ENCODE measurements around the gene RAB40A.
A peak's percentile ranks its signal among the peaks of the same experiment; 100 is the strongest.
"Not testable (repeated sequence)": the region's sequence is repeated elsewhere in the genome, so short reads cannot be mapped to it uniquely, and the experiment has no call there.

The RAB40A gene

DNA sequence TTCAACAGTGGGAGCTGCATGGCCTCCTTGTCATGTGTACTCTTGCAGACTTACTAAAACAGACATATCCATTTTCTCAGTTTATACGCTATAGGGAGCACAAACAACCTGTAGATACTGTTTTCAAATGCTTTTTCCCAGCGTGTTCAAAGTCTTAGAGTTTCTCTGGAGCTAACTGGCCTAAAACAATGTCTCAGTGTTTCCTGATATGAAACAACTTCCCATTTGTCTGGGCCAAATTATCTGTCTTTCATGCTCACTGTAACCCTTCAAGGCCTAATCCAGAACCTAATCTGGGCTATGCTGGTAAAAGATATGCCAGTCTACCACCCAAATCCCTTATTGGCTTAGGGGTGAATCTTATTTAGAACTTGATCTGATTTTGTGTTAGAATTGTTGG is 38.8 kb downstream of the RAB40A start:
- H3K4me3 ChIP-seq (ENCODE audit: low read depth, low read length) = no peak overlapping the region
- no peak for DNase-seq (ENCODE audit: low read depth, low spot score)
- in situ Hi-C loops (cut with HindIII; ENCODE audit: low sequenced_read_pairs) = no loop called here
- TF ChIP-seq, protein P1, sequence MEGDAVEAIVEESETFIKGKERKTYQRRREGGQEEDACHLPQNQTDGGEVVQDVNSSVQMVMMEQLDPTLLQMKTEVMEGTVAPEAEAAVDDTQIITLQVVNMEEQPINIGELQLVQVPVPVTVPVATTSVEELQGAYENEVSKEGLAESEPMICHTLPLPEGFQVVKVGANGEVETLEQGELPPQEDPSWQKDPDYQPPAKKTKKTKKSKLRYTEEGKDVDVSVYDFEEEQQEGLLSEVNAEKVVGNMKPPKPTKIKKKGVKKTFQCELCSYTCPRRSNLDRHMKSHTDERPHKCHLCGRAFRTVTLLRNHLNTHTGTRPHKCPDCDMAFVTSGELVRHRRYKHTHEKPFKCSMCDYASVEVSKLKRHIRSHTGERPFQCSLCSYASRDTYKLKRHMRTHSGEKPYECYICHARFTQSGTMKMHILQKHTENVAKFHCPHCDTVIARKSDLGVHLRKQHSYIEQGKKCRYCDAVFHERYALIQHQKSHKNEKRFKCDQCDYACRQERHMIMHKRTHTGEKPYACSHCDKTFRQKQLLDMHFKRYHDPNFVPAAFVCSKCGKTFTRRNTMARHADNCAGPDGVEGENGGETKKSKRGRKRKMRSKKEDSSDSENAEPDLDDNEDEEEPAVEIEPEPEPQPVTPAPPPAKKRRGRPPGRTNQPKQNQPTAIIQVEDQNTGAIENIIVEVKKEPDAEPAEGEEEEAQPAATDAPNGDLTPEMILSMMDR (IDR thresholded peaks at IDR 0.05; ENCODE audit: low read depth, low read length) = no peak

DNA sequence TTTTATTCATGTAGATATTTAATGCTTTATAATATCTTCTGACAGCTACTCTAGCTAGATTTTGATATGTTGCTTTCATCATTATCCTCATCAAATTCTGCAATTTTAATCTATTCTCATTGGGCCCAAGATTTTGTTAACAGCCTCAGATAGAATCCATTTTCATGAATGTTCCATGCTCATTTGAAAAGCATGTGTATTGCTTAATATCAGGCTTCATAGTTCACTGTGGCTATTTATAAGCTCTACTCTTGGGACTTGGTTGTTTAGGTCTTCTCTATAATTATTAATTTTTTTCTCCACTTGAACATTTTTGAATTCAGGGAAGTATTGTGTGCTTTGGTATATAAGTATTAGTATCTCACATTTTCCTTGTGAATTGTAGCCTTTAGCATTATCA is 41.8 kb downstream of the RAB40A start:
- H3K4me3 ChIP-seq (ENCODE audit: low read depth, low read length) = no peak overlapping the region
- TF ChIP-seq, protein P1 (IDR thresholded peaks at IDR 0.05; ENCODE audit: low read depth, low read length) = no peak
- in situ Hi-C loops (cut with HindIII; ENCODE audit: low sequenced_read_pairs) = no loop called here
- no peak for DNase-seq (ENCODE audit: low read depth, low spot score)

DNA sequence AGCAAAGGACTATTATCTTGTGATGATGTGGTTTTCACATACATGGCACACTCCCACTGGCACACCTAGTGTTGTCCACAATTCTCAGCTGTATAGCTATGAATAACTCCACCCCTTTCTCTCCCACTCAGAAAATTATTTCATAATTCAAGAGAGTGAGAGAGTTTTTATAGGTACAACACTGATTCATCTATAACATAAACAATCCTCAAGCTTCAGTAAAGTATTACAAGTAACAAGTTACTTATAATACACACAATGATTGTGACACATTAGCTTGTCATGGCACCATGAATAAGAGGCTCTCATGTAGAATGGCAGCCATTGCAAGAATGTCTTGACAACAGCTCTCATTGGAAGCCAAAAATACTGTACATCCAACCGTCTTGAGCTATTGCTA is 43.9 kb downstream of the RAB40A start:
- TF ChIP-seq, protein P1 (IDR thresholded peaks at IDR 0.05; ENCODE audit: low read depth, low read length) = no peak
- DNase-seq (ENCODE audit: low read depth, low spot score) = no peak
- H3K4me3 ChIP-seq (ENCODE audit: low read depth, low read length) = no peak overlapping the region
- in situ Hi-C loops (cut with HindIII; ENCODE audit: low sequenced_read_pairs) = no loop called here

DNA sequence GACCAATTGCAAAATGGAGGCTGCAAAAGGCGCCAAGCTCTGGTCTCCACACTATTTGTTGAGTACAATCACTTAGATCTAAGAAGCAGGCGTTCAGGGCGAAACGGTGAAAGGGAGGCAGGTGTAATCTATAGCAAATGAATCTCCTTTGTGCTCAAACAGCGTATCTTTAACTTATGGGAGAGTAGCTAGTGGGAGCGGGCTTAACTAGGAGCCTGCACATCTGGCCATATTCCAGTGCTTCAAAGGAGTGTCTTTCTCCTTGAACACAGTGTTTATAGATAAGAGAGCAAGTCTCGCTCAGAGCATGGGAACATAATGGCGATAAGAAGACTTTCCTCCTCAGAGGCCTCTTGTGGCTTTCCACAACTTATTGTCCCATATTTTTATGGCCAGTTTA is 49.3 kb downstream of the RAB40A start:
- in situ Hi-C loops (cut with HindIII; ENCODE audit: low sequenced_read_pairs); H3K4me3 ChIP-seq (ENCODE audit: low read depth, low read length); DNase-seq (ENCODE audit: low read depth, low spot score): not testable (repeated sequence)

DNA sequence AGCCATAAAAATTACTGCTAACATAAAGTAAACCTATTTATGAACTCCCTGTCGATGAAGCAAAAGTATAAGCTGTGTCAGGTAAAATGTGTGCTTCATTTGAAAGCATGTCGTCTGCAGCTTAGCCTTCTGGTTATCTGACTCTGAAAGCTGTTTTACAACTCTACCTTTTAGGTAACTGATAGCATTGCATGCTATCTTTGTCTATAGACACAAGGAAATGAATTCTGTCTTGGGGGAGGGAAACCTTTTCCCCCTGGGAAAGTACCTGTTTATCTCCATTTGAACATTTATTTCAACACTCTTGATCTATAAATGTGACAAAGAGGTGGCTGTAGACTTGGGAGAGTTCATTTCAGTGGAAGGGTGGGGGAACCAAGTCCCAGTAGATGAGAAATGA is 51.4 kb downstream of the RAB40A start:
- TF ChIP-seq, protein P1 (IDR thresholded peaks at IDR 0.05; ENCODE audit: low read depth, low read length) = no peak
- no peak overlapping the region for H3K4me3 ChIP-seq (ENCODE audit: low read depth, low read length)
- DNase-seq (ENCODE audit: low read depth, low spot score) = no peak
- in situ Hi-C loops (cut with HindIII; ENCODE audit: low sequenced_read_pairs) = no loop called here

DNA sequence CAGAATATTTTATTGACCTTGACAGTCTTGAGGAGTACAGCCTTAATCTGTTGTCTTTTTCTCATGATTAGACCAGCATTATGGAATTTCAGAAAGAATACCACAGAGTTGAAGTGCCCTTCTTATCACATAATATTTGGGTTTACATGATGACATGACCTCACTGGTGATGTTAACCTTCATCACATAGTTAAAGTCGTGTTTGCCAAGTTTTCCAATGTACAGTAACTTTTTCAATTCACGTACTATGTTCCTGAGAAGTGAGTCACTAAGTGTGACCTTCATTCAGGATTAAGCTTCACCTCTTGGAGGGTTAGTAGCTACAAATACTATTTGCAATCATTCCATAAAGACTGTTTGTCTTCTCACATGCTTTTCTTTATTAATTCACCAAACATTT is 52.1 kb downstream of the RAB40A start:
- TF ChIP-seq, protein P1 (IDR thresholded peaks at IDR 0.05; ENCODE audit: low read depth, low read length) = no peak
- in situ Hi-C loops (cut with HindIII; ENCODE audit: low sequenced_read_pairs) = no loop called here
- DNase-seq (ENCODE audit: low read depth, low spot score) = no peak

DNA sequence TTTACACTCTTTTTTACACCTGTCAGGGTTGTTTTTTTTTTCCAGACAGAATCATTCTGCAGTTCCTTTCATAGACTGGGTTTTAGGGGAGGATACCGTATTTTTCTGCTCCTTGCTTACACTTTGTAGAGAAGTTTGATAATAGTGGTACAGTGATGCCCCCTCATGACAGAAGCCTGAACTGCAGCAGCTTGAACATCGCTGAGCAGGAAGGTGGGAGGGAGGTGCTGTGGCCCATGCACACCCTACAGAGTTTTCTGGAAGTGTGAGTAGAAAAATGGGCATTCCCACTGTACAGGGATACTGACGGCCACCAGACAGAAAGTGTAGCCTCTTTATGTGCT is 54.5 kb downstream of the RAB40A start:
- peak; percentile 73 for DNase-seq (ENCODE audit: low read depth, low spot score)
- no peak overlapping the region for H3K4me3 ChIP-seq (ENCODE audit: low read depth, low read length)
- TF ChIP-seq, protein P1 (IDR thresholded peaks at IDR 0.05; ENCODE audit: low read depth, low read length) = peak; percentile 82
- in situ Hi-C loops (cut with HindIII; ENCODE audit: low sequenced_read_pairs) = no loop called here

More for the DNA sequence above, 52.1 kb downstream of the RAB40A start:
- no peak overlapping the region for H3K4me3 ChIP-seq (ENCODE audit: low read depth, low read length)
